Karpas-422 (cell line): Measurements from ENCODE around the gene RABAC1. TPM values are rescaled to one million over a fixed set of nuclear protein-coding genes. Genes with fewer than 3 reads are reported as not detected.
A peak's percentile ranks its signal among the peaks of the same experiment; 100 is the strongest.

Experiments used
- DNase-seq: peaks from one replicate; pipeline ENCODE4 v3.0.0-alpha.2; 2015
- H2AFZ ChIP-seq: fragments of 200-600 bp; sonication (generic); 2 replicates; pipeline ENCODE4 v1.6.1; 2014; ENCODE audit warnings: antibody characterized with exemption, low read length, mixed read lengths
- H3K27ac ChIP-seq: fragments of 200-600 bp; sonication (generic); 2 replicates; pipeline ENCODE4 v1.5.1; 2014; ENCODE audit warnings: mild to moderate bottlenecking, low read length, moderate library complexity
- H3K27me3 ChIP-seq: fragments of 200-600 bp; sonication (generic); 2 replicates; pipeline ENCODE4 v1.6.1; 2014; ENCODE audit warnings: low read length, mixed read lengths
- H3K36me3 ChIP-seq: fragments of 200-600 bp; sonication (generic); 2 replicates; pipeline ENCODE4 v1.6.1; 2014; ENCODE audit warnings: low read length, mixed read lengths; ENCODE audit not compliant: insufficient read depth
- H3K4me1 ChIP-seq: fragments of 200-600 bp; sonication (generic); 2 replicates; pipeline ENCODE4 v1.6.1; 2014; ENCODE audit warnings: mild to moderate bottlenecking, low read length, mixed read lengths
- H3K4me2 ChIP-seq: fragments of 200-600 bp; sonication (generic); 2 replicates; pipeline ENCODE4 v1.6.1; 2014; ENCODE audit warnings: low read length, low read depth, mild to moderate bottlenecking; ENCODE audit not compliant: poor library complexity, severe bottlenecking
- H3K4me3 ChIP-seq: fragments of 200-600 bp; sonication (generic); 2 replicates; pipeline ENCODE4 v1.5.1; 2014; ENCODE audit warnings: mild to moderate bottlenecking, antibody characterized with exemption, low read length, mixed read lengths
- H3K79me2 ChIP-seq: fragments of 200-600 bp; sonication (generic); 2 replicates; pipeline ENCODE4 v1.6.1; 2014; ENCODE audit warnings: mild to moderate bottlenecking, low read length, mixed read lengths
- H3K9ac ChIP-seq: fragments of 200-600 bp; sonication (generic); 2 replicates; pipeline ENCODE4 v1.6.0; 2014; ENCODE audit warnings: low read length
- H3K9me2 ChIP-seq: fragments of 200-600 bp; sonication (generic), shearing (Covaris generic); replicated peaks from 2 replicates; pipeline ENCODE4 v1.6.0; 2014; ENCODE audit warnings: mild to moderate bottlenecking, low read length, moderate library complexity; ENCODE audit not compliant: insufficient read depth
- H3K9me3 ChIP-seq: fragments of 300-700, 200-600 bp; sonication (generic); 2 replicates; pipeline ENCODE4 v1.6.1; 2014; ENCODE audit warnings: low read length, mixed read lengths
- H4K20me1 ChIP-seq: fragments of 200-600 bp; sonication (generic); 2 replicates; pipeline ENCODE4 v1.6.1; 2014; ENCODE audit warnings: mild to moderate bottlenecking, antibody characterized with exemption, low read length, low read depth; ENCODE audit not compliant: insufficient read depth
- total RNA-seq: library from RNA; depleted of rRNA; stranded (reverse); fragments of >200 nt; shearing (Covaris generic); gene quantifications from 2 replicates; pipeline ENCODE4 v1.2.3, GENCODE V29; 2014; ENCODE audit warnings: low replicate concordance

The RABAC1 gene
- total RNA-seq, 1 experiment from 2014 or later, result 270 TPM

- DNase-seq, result no peak
- Histone ChIP-seq H3K4me3 (no peak overlapping the region; the same call in 1 of the 2 replicates), H3K9me2 (no peaks in the 10 kb centered on the region), H3K79me2 (no peaks in the 10 kb centered on the region), H3K27ac (peak overlapping the region; percentile 87), H4K20me1 (no peaks in the 10 kb centered on the region), H3K27me3 (no peaks in the 10 kb centered on the region), H3K36me3 (no peaks in the 10 kb centered on the region), H3K4me1 (peaks cover 76% of the 10 kb centered on the region), H2AFZ (no peak overlapping the region), H3K4me2 (peak overlapping the region; percentile 56), H3K9ac (peak overlapping the region; percentile 74), H3K9me3 (no peaks in the 10 kb centered on the region)
Observed at GRCh38 chr19:41936961-41937360, 22.2 kb downstream of the RABAC1 start.

GRCh38 chr19:41936416-41936850 lies 22.7 kb downstream of the RABAC1 start:
- H3K4me1 ChIP-seq, result peaks cover 77% of the 10 kb centered on the region
- H3K27me3 ChIP-seq, result no peaks in the 10 kb centered on the region
- H3K9me2 ChIP-seq, result no peaks in the 10 kb centered on the region
- H4K20me1 ChIP-seq, result no peaks in the 10 kb centered on the region
- H3K36me3 ChIP-seq, result no peaks in the 10 kb centered on the region
- H2AFZ ChIP-seq, result no peak overlapping the region
- H3K4me2 ChIP-seq, result peak overlapping the region; percentile 56
- H3K79me2 ChIP-seq, result no peaks in the 10 kb centered on the region
- DNase-seq, result no peak
- peak overlapping the region; percentile 74 for H3K9ac ChIP-seq
- no peak overlapping the region for H3K4me3 ChIP-seq
- no peaks in the 10 kb centered on the region for H3K9me3 ChIP-seq
- peak overlapping the region; percentile 87 for H3K27ac ChIP-seq

- H3K79me2 ChIP-seq, result no peaks in the 10 kb centered on the region
- DNase-seq, result no peak
- no peak overlapping the region for H3K4me3 ChIP-seq
- H3K36me3 ChIP-seq, result no peaks in the 10 kb centered on the region
- no peaks in the 10 kb centered on the region for H3K9me2 ChIP-seq
- no peak overlapping the region for H3K27ac ChIP-seq
- peaks cover 77% of the 10 kb centered on the region for H3K4me1 ChIP-seq
- H4K20me1 ChIP-seq, result no peaks in the 10 kb centered on the region
- no peak overlapping the region for H3K4me2 ChIP-seq
- no peaks in the 10 kb centered on the region for H3K27me3 ChIP-seq
- peak overlapping the region; percentile 74 for H3K9ac ChIP-seq
- no peaks in the 10 kb centered on the region for H3K9me3 ChIP-seq
- no peak overlapping the region for H2AFZ ChIP-seq
Observed at GRCh38 chr19:41935760-41936415, 23.2 kb downstream of the RABAC1 start.

- Histone ChIP-seq H3K79me2 (no peaks in the 10 kb centered on the region), H3K36me3 (no peaks in the 10 kb centered on the region), H3K9me2 (no peaks in the 10 kb centered on the region), H4K20me1 (no peaks in the 10 kb centered on the region), H2AFZ (no peak overlapping the region), H3K4me2 (no peak overlapping the region), H3K9ac (no peak overlapping the region), H3K4me1 (peaks cover 79% of the 10 kb centered on the region), H3K9me3 (no peaks in the 10 kb centered on the region), H3K4me3 (no peak overlapping the region), H3K27ac (no peak overlapping the region), H3K27me3 (no peaks in the 10 kb centered on the region)
- DNase-seq, result peak; percentile 90
Observed at GRCh38 chr19:41934849-41935374, 24.2 kb downstream of the RABAC1 start.

GRCh38 chr19:41933693-41934426 lies 25.3 kb downstream of the RABAC1 start:
- H3K4me2 ChIP-seq, result no peak overlapping the region

GRCh38 chr19:41932720-41933332 lies 26.3 kb downstream of the RABAC1 start:
- Histone ChIP-seq H3K4me1 (peaks cover 83% of the 10 kb centered on the region), H3K36me3 (no peaks in the 10 kb centered on the region), H4K20me1 (no peaks in the 10 kb centered on the region), H3K4me3 (no peak overlapping the region), H3K9me3 (no peaks in the 10 kb centered on the region), H3K9me2 (no peaks in the 10 kb centered on the region), H3K79me2 (no peaks in the 10 kb centered on the region), H3K4me2 (no peak overlapping the region), H3K9ac (no peak overlapping the region), H3K27ac (no peak overlapping the region), H2AFZ (no peak overlapping the region), H3K27me3 (no peaks in the 10 kb centered on the region)
- no peak for DNase-seq

More at GRCh38 chr19:41933693-41934426, 25.3 kb downstream of the RABAC1 start:
- H3K4me3 ChIP-seq, result no peak overlapping the region
- H3K9me3 ChIP-seq, result no peaks in the 10 kb centered on the region
- H3K4me1 ChIP-seq, result peaks cover 85% of the 10 kb centered on the region
- peak overlapping the region; percentile 37 for H3K9ac ChIP-seq
- peak; percentile 71 for DNase-seq
- no peaks in the 10 kb centered on the region for H3K79me2 ChIP-seq
- H3K9me2 ChIP-seq, result no peaks in the 10 kb centered on the region
- peak overlapping the region; percentile 22; the same call in 1 of the 2 replicates for H3K27ac ChIP-seq
- H4K20me1 ChIP-seq, result no peaks in the 10 kb centered on the region
- H3K27me3 ChIP-seq, result no peaks in the 10 kb centered on the region
- H2AFZ ChIP-seq, result no peak overlapping the region
- no peaks in the 10 kb centered on the region for H3K36me3 ChIP-seq

- H3K4me3 ChIP-seq, result no peak overlapping the region
- H3K27ac ChIP-seq, result no peak overlapping the region
- H3K4me2 ChIP-seq, result no peak overlapping the region
- H2AFZ ChIP-seq, result no peak overlapping the region
- no peak overlapping the region for H3K9ac ChIP-seq
- no peaks in the 10 kb centered on the region for H3K27me3 ChIP-seq
- H3K9me3 ChIP-seq, result no peaks in the 10 kb centered on the region
- no peaks in the 10 kb centered on the region for H3K9me2 ChIP-seq
- H3K4me1 ChIP-seq, result peaks cover 82% of the 10 kb centered on the region
- H3K36me3 ChIP-seq, result no peaks in the 10 kb centered on the region
- DNase-seq, result no peak
- H3K79me2 ChIP-seq, result no peaks in the 10 kb centered on the region
- H4K20me1 ChIP-seq, result no peaks in the 10 kb centered on the region
Observed at GRCh38 chr19:41932259-41932719, 26.8 kb downstream of the RABAC1 start.
